Activated CD4-positive, alpha-beta T cell treated with anti-CD3 and anti-CD28 coated beads for 36 hours (primary cell): ENCODE measurements around the gene UBN2. TPM values are rescaled to one million over a fixed set of nuclear protein-coding genes. Genes with fewer than 3 reads are reported as not detected.
"Not testable (repeated sequence)": the region's sequence is repeated elsewhere in the genome, so short reads cannot be mapped to it uniquely, and the experiment has no call there.

Experiments
- ATAC-seq: fragments of 200-7000 bp; cut with Tn5 transposase; one replicate; pipeline ENCODE4 v1.10.0; 2021; ENCODE audit warnings: mild to moderate bottlenecking, moderate library complexity
- CTCF ChIA-PET: fragments of 350-600 bp; sonication (Branson Sonifier 250); formaldehyde crosslinking; loops from one replicate; lab custom pipeline; 2021; ENCODE audit warnings: antibody characterized with exemption; lab: Charles Lee
- POLR2A ChIA-PET: fragments of 350-600 bp; sonication (Branson Sonifier 250); formaldehyde crosslinking; loops from one replicate; lab custom pipeline; 2021; ENCODE audit warnings: antibody characterized with exemption, inconsistent platforms; lab: Charles Lee
- DNase-seq: peaks from one replicate; pipeline ENCODE4 v3.0.0-alpha.2; 2020
- H3K27ac Mint-ChIP-seq: one replicate; pipeline ENCODE4 v1.8.0; 2021; ENCODE audit warnings: mixed read lengths
- H3K27me3 Mint-ChIP-seq: one replicate; pipeline ENCODE4 v1.8.0; 2021; ENCODE audit warnings: mixed read lengths
- H3K36me3 Mint-ChIP-seq: one replicate; pipeline ENCODE4 v1.8.0; 2021; ENCODE audit warnings: low read depth, mixed read lengths
- H3K4me1 Mint-ChIP-seq: one replicate; pipeline ENCODE4 v1.8.0; 2021; ENCODE audit warnings: mixed read lengths
- H3K4me3 Mint-ChIP-seq: one replicate; pipeline ENCODE4 v1.8.0; 2021; ENCODE audit warnings: mild to moderate bottlenecking, moderate library complexity, mixed read lengths
- H3K9me3 Mint-ChIP-seq: one replicate; pipeline ENCODE4 v1.8.0; 2021; ENCODE audit warnings: low read depth, mixed read lengths
- intact Hi-C, 2 experiments: fragments of 100-400 bp; cut with DNase I in 1 of 2; cut with micrococcal nuclease in 1 of 2; formaldehyde crosslinking; loops; one replicate each; pipeline versions ENCODE4 v1.14.2 to v1.15.1; 2022 to 2024; cut with DNase I, micrococcal nuclease
- total RNA-seq, 2 experiments: library from RNA; stranded (reverse); gene quantifications; one replicate each; pipeline ENCODE4 v1.2.3, GENCODE V29; 2021

UBN2 gene
- total RNA-seq, 2 experiments from 2014 or later, result 8.3 to 11.8 TPM

GRCh38 chr7:139333443-139333842 lies 102.4 kb downstream of the UBN2 start:
- POLR2A ChIA-PET, result interaction anchor here (1.1 kb wide), 1 partner anchor 26 kb away, joined by 3 read pairs; the partner anchor contains the start of gene LUC7L2

DNA sequence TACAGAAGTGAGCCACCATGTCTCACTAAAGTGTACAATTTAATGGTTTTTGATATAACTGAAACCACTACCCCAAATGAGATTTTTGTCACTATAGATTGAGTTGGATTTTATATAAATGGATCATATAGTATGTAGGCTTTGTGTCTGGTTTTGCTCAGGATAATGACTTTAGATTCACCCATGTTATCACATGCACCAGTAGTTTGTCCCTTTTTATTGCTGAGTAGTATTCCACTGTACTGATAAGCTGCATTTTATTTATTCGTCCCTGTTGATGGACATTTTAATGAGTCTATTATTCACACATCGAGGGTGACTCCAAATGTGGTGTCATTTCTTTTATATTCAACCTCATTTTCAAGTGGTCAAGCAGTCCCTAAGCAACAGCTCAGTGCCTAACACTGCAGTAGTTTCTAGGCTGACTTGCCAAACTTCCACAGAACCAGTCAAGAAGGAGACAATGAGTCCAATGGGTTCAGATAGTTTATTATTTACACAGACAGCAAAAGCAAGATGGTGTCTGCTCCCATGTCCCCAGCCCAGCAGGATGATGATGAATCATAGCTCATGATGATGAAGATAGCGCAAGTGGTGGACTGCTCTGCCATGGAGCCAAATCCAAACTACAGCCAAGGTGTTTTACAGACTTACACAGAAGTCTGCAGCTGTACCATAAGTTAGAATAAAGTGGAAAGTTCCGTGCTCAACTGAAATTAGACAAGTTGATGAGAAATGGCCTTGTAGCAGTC lies 103.5 kb downstream of the UBN2 start:
- no peak overlapping the region for H3K27ac Mint-ChIP-seq
- DNase-seq, result no peak
- H3K4me3 Mint-ChIP-seq, result no peak overlapping the region
- intact Hi-C loops, result no loop called here
- ChIA-PET POLR2A (no interaction called here), CTCF (interaction anchor here (1.0 to 2.3 kb wide), 2 partner anchors 9 to 14 kb away, joined by 3 to 9 read pairs; no protein-coding TSS in a partner anchor)
- peaks cover 4% of the 10 kb centered on the region for H3K36me3 Mint-ChIP-seq
- H3K9me3 Mint-ChIP-seq, result peaks cover 5% of the 10 kb centered on the region
- peaks cover 17% of the 10 kb centered on the region for H3K4me1 Mint-ChIP-seq
- no peaks in the 10 kb centered on the region for H3K27me3 Mint-ChIP-seq
- no peak for ATAC-seq

More at GRCh38 chr7:139333443-139333842, 102.4 kb downstream of the UBN2 start:
- H3K27ac Mint-ChIP-seq, DNase-seq, intact Hi-C loops, H3K4me3 Mint-ChIP-seq, H3K36me3 Mint-ChIP-seq, H3K27me3 Mint-ChIP-seq, CTCF ChIA-PET, ATAC-seq, H3K9me3 Mint-ChIP-seq: not testable (repeated sequence)
- H3K4me1 Mint-ChIP-seq, result peaks cover 13% of the 10 kb centered on the region

GRCh38 chr7:139339025-139339424 lies 108.0 kb downstream of the UBN2 start:
- POLR2A ChIA-PET, result interaction anchor here (0.6 to 2.2 kb wide), 4 partner anchors 11 to 96 kb away, joined by 4 to 17 read pairs (median 6); partner anchors contain the start of gene LUC7L2
- Mint-ChIP-seq H3K27me3 (peaks cover 2% of the 10 kb centered on the region), H3K27ac (peak overlapping the region; percentile 90), H3K9me3 (peaks cover 6% of the 10 kb centered on the region), H3K36me3 (peaks cover 18% of the 10 kb centered on the region), H3K4me3 (peak overlapping the region; percentile 97), H3K4me1 (peaks cover 23% of the 10 kb centered on the region)
- no peak for DNase-seq
- intact Hi-C loops, result no loop called here
- CTCF ChIA-PET, result interaction anchor here (0.7 to 2.0 kb wide), 6 partner anchors 9 to 205 kb away, joined by 3 to 10 read pairs (median 4); partner anchors contain the start of gene LUC7L2
- ATAC-seq, result no peak

DNA sequence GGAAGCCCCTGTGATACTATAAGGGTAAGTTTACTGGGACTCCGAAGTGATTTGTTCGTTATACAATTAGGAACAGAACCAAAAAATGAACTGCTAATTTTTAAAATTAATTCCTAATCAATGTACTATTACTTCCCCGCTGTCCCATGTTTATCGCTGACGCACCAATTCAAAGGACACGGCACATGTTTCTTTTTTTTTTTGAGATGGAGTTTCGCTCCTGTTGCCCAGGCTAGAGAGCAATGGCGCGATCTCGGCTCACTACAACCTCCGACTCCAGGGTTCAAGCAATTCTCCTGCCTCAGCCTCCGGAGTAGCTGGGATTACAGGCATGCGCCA lies 108.6 kb downstream of the UBN2 start:
- peak overlapping the region; percentile 97 for H3K4me3 Mint-ChIP-seq
- H3K27ac Mint-ChIP-seq, result peak overlapping the region; percentile 99
- intact Hi-C loops, result loop anchor here (1.0 to 10.0 kb wide), 15 partner anchors 20 to 1575 kb away; partner anchors contain the start of genes KDM7A (in 2 of the 2), LUC7L2 (in 2 of the 2), ZC3HAV1 (in 2 of the 2) and PARP12 (in 1 of the 2)
- peaks cover 6% of the 10 kb centered on the region for H3K9me3 Mint-ChIP-seq
- ATAC-seq (no peak), DNase-seq (no peak)
- peaks cover 23% of the 10 kb centered on the region for H3K4me1 Mint-ChIP-seq
- H3K27me3 Mint-ChIP-seq, result peaks cover 2% of the 10 kb centered on the region
- POLR2A ChIA-PET, result interaction anchor here (0.6 to 2.2 kb wide), 4 partner anchors 10 to 341 kb away, joined by 4 to 17 read pairs (median 5); partner anchors contain the start of gene LUC7L2
- H3K36me3 Mint-ChIP-seq, result peaks cover 18% of the 10 kb centered on the region
- CTCF ChIA-PET, result interaction anchor here (0.7 to 2.0 kb wide), 9 partner anchors 9 to 246 kb away, joined by 3 to 10 read pairs (median 3); partner anchors contain the start of gene LUC7L2

DNA sequence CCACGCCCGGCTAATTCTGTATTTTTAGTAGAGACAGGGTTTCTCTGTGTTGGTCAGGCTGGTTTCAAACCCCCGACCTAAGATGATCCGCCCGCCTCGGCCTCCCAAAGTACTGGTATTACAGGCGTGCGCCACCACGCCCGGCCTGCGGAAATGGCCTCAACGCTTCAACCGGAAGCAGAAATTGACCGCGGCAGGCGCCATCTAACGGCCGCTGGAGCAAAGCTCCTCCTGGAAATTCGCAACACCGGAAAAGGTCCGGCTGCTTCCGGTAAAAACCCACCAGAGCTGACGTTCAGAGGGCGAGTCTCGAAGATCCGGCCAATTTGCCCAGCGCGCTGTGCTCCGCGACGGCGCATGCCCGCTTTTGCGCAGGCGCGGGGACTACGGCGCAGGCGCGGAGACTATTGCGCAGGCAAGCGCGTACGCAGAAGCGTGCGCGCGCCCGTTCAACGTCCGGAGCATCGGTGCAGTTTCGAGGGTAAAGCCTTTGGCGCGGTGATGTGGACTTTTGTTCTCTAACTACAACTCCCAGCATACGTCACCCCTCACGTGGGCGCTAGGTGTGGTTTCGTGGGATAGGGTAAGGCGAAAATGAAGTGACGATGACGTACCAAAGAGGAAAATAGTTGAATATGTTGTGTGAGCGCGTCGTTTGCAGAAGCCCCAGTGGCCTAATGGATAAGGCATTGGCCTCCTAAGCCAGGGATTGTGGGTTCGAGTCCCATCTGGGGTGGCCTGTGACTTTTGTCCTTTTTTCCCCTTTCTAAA lies 109.2 kb downstream of the UBN2 start:
- Mint-ChIP-seq H3K27me3 (peaks cover 2% of the 10 kb centered on the region), H3K4me1 (peaks cover 23% of the 10 kb centered on the region), H3K27ac (peak overlapping the region; percentile 99), H3K36me3 (peaks cover 20% of the 10 kb centered on the region), H3K9me3 (peaks cover 6% of the 10 kb centered on the region), H3K4me3 (peak overlapping the region; percentile 97)
- DNase-seq, result peak; percentile 99
- intact Hi-C loops, result loop anchor here (1.0 to 10.0 kb wide), 15 partner anchors 19 to 1575 kb away; partner anchors contain the start of genes KDM7A (in 2 of the 2), LUC7L2 (in 2 of the 2), ZC3HAV1 (in 2 of the 2) and PARP12 (in 1 of the 2)
- ATAC-seq, result peak; percentile 79
- POLR2A ChIA-PET, result interaction anchor here (0.5 to 2.2 kb wide), 3 partner anchors 19 to 340 kb away, joined by 3 to 17 read pairs (median 5); partner anchors contain the start of gene LUC7L2
- CTCF ChIA-PET, result interaction anchor here (0.8 to 2.0 kb wide), 7 partner anchors 16 to 246 kb away, joined by 3 to 10 read pairs (median 3); partner anchors contain the start of gene LUC7L2

DNA sequence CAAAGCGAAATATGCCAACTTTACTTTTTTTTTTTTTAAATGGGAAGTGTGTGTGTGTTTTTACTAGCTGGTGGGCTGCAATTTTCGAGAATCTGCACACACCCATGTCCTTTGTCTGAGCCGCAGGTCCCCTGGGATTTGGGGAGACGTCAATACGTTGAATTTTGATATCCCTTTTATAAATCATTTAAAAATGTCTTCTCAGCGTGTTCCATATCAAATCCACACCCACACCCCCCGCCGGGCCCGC lies 109.7 kb downstream of the UBN2 start:
- CTCF ChIA-PET, result interaction anchor here (0.8 to 2.0 kb wide), 4 partner anchors 19 to 207 kb away, joined by 3 to 10 read pairs (median 6); partner anchors contain the start of gene LUC7L2
- POLR2A ChIA-PET, result interaction anchor here (1.0 to 2.2 kb wide), 2 partner anchors 19 to 340 kb away, joined by 5 to 17 read pairs; partner anchors contain the start of gene LUC7L2
- H3K9me3 Mint-ChIP-seq, result peaks cover 6% of the 10 kb centered on the region
- intact Hi-C loops, result loop anchor here (1.0 to 10.0 kb wide), 16 partner anchors 19 to 1574 kb away; partner anchors contain the start of genes KDM7A (in 2 of the 2), LUC7L2 (in 2 of the 2), UBN2 (in 2 of the 2) and ZC3HAV1 (in 2 of the 2)
- H3K36me3 Mint-ChIP-seq, result peaks cover 22% of the 10 kb centered on the region
- peaks cover 25% of the 10 kb centered on the region for H3K4me1 Mint-ChIP-seq
- ATAC-seq (no peak), DNase-seq (no peak)
- peaks cover 2% of the 10 kb centered on the region for H3K27me3 Mint-ChIP-seq
- peak overlapping the region; percentile 99 for H3K27ac Mint-ChIP-seq
- H3K4me3 Mint-ChIP-seq, result peak overlapping the region; percentile 97

- peaks cover 22% of the 10 kb centered on the region for H3K36me3 Mint-ChIP-seq
- intact Hi-C loops, result loop anchor here (1.0 to 10.0 kb wide), 11 partner anchors 110 to 1574 kb away; partner anchors contain the start of genes KDM7A (in 2 of the 2), UBN2 (in 2 of the 2), PARP12 (in 1 of the 2) and TRIM24 (in 1 of the 2)
- H3K27me3 Mint-ChIP-seq, result peaks cover 2% of the 10 kb centered on the region
- peaks cover 6% of the 10 kb centered on the region for H3K9me3 Mint-ChIP-seq
- ATAC-seq, result peak; percentile 71
- peaks cover 25% of the 10 kb centered on the region for H3K4me1 Mint-ChIP-seq
- POLR2A ChIA-PET, result interaction anchor here (2.2 kb wide), 1 partner anchor 18 kb away, joined by 17 read pairs; the partner anchor contains the start of gene LUC7L2
- peak within 1 kb of the TSS; percentile 99 for H3K27ac Mint-ChIP-seq
- H3K4me3 Mint-ChIP-seq, result peak within 1 kb of the TSS; percentile 97
- CTCF ChIA-PET, result no interaction called here
- peak; percentile 90 for DNase-seq
Measured at GRCh38 chr7:139341058-139341775, 110.2 kb downstream of the UBN2 start, which contains the start of gene FMC1. Gene FMC1, plus strand, starts transcription at chr7:139341337. Its CDS starts 48 bp downstream, at chr7:139341385.

GRCh38 chr7:139341776-139342226 lies 110.8 kb downstream of the UBN2 start:
- peaks cover 6% of the 10 kb centered on the region for H3K9me3 Mint-ChIP-seq
- intact Hi-C loops, result loop anchor here (1.0 to 10.0 kb wide), 11 partner anchors 110 to 1573 kb away; partner anchors contain the start of genes KDM7A (in 2 of the 2), UBN2 (in 2 of the 2), PARP12 (in 1 of the 2) and TRIM24 (in 1 of the 2)
- peak overlapping the region; percentile 97 for H3K4me3 Mint-ChIP-seq
- H3K4me1 Mint-ChIP-seq, result peaks cover 25% of the 10 kb centered on the region
- ChIA-PET POLR2A (no interaction called here), CTCF (no interaction called here)
- peaks cover 2% of the 10 kb centered on the region for H3K27me3 Mint-ChIP-seq
- peak overlapping the region; percentile 99 for H3K27ac Mint-ChIP-seq
- H3K36me3 Mint-ChIP-seq, result peaks cover 22% of the 10 kb centered on the region
- ATAC-seq, result no peak
- DNase-seq, result no peak

GRCh38 chr7:139345042-139345441 lies 114.0 kb downstream of the UBN2 start:
- ChIA-PET POLR2A (no interaction called here), CTCF (interaction anchor here (0.8 kb wide), 1 partner anchor 10 kb away, joined by 3 read pairs; no protein-coding TSS in a partner anchor)
- H3K4me3 Mint-ChIP-seq, result no peak overlapping the region
- peaks cover 20% of the 10 kb centered on the region for H3K36me3 Mint-ChIP-seq
- H3K27ac Mint-ChIP-seq, result no peak overlapping the region
- DNase-seq (no peak), ATAC-seq (no peak)
- peaks cover 2% of the 10 kb centered on the region for H3K9me3 Mint-ChIP-seq
- H3K4me1 Mint-ChIP-seq, result peaks cover 20% of the 10 kb centered on the region
- H3K27me3 Mint-ChIP-seq, result peaks cover 2% of the 10 kb centered on the region
- intact Hi-C loops, result loop anchor here in 1 of 2 experiments (10.0 kb wide), 1 partner anchor 1570 kb away; no protein-coding TSS in a partner anchor

GRCh38 chr7:139351027-139351426 lies 120.0 kb downstream of the UBN2 start:
- Mint-ChIP-seq H3K4me1 (no peaks in the 10 kb centered on the region), H3K36me3 (peaks cover 7% of the 10 kb centered on the region), H3K27me3 (no peaks in the 10 kb centered on the region), H3K9me3 (no peaks in the 10 kb centered on the region), H3K4me3 (no peak overlapping the region), H3K27ac (no peak overlapping the region)
- intact Hi-C loops, result no loop called here
- POLR2A ChIA-PET, result no interaction called here
- ATAC-seq (no peak), DNase-seq (no peak)
- CTCF ChIA-PET, result no interaction called here
